Non-pigmented ciliary epithelial cell (primary cell): ENCODE data around the gene PRRT3.
"Not testable (repeated sequence)": the region's sequence is repeated elsewhere in the genome, so short reads cannot be mapped to it uniquely, and the experiment has no call there.

Source experiments
- DNase-seq: peaks from one replicate; pipeline ENCODE4 v3.0.0-alpha.2; 2010; ENCODE audit warnings: low read depth

Gene PRRT3

DNA sequence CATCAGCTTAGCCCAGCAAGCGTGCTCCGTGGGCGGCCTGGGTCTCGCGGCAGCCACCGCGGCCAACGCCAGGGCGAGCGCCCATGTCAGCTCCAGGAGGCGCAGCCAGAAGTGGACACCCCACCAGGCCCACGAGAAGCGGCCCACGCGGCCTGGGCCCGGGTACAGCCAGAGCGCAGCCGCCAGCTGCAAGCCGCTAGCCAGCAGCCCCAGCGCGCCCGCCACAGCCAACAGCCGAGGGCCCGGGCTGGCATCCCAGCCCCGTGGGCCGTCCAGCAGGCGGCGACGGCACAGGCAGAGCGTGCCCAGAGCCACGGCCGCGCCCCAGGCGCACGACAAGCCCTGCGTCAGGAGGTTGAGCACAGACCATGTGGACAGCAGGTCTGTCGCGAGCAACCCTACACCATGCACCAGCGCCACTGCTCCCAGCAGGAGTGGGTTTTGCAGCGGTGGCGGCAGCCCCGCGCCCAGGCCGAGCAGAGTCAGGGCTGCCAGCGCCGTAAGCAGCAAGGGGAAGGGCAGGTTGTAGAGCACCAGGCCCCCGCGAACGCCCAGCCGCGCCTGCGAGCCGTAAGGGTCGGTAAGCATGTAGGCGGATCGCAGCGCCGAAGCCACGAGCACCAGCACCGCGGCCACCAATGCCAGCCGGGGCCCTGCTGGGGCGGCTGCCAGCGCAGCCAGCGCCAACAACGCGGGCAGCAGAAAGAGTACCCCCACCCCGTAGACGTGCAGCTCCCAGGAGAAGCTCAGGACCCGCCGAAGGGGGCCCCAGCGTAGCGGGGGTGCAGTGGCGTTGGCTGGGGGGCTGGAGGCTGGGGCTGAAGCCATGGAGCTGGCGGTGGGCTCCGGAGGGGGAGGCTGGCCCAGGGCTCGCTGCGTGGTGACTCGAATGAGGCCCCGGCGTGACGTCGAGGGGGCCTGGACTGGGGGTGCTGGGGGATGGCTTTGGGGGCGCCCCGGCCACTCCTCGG, 4.9 kb downstream of the PRRT3 start:
- DNase-seq = no peak

DNA sequence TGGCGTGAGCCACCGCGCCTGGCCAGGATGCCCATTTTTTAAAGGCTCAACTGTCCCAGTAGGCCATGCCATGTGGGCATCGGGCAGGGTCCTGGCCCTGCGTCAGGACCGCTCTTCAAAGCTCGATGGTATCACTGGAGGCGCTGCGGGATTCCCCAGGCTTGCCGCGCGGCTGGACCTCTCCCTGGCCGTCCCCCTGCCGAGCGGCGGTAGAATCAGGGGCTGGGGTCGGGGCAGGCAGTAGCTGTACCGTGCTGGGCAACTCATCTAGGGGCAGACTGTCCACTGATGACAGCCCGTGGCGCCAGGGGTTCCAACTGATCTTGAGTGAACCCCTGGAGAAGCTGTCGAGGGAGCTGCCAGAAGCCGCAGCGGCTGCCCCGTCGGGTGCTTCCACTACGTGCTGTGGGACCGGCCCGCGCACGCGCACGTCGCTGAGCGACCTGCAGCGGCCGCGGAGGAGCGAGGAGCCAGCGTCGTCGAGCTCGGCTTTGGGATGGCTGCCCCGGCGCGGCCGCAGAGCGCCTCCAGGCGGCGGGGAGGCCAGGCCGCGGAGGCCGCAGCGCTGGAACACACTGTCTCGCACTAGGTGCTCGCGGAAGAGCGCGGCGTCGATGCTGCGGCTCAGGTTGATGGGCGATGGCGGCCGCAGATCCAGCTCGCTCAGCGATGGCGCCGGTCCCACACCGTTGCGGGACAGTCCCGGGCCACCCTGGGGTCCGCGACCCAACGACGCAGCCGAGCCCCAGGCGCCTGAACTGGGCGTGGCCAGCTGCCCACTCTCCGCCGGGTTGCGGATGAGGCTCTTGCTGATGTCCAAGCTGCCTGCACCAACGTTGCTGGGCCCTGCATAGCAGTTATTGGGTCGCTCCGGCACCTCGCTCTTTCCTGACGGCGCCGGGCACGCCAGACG, 5.8 kb downstream of the PRRT3 start:
- DNase-seq = no peak

DNA sequence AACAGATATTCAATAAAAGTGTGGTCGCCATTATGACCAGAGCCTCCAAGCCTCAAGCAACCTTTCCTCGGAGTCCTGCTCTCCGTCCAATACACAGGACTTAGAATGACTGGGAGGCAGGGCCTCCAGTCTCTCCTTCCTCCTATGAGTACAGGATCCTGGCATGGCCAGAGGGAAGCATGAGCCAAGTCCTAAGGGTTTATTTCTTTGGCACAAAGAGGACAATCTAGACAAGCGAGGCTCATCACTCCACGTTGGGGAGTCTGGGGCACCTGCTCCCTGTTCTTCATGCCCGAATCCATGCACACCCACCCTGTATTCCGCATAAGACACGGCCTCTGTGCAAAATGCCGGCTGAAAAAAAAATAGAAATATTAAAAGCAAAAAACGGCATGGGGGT, 6.8 kb downstream of the PRRT3 start:
- no peak for DNase-seq

DNA sequence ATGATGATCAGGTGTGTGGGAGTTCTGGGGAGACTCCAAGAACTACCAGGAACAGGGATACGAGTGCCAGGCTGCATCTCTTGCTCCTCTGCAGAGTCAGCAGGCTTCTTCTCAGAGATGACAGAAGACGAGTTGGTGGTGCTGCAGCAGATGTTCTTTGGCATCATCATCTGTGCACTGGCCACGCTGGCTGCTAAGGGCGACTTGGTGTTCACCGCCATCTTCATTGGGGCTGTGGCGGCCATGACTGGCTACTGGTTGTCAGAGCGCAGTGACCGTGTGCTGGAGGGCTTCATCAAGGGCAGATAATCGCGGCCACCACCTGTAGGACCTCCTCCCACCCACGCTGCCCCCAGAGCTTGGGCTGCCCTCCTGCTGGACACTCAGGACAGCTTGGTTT, 7.9 kb downstream of the PRRT3 start:
- no peak for DNase-seq

GRCh38 chr3:9942934-9943690, 9.1 kb downstream of the PRRT3 start:
- DNase-seq = no peak

- DNase-seq = no peak
Observed at GRCh38 chr3:9942164-9942563, 10.0 kb downstream of the PRRT3 start.

DNA sequence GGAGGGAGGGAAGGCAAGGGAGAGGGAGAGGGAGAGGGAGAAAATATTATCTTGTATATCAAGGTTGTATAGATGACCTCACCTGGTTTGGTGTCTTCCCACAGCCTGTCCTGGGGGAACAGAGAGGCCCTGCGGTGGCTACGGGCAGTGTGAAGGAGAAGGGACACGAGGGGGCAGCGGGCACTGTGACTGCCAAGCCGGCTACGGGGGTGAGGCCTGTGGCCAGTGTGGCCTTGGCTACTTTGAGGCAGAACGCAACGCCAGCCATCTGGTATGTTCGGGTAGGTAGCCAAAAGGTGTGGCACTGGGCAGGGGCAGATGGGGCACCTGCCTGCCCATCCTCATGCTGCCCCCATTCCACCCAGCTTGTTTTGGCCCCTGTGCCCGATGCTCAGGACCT, 11.5 kb downstream of the PRRT3 start:
- no peak for DNase-seq

DNA sequence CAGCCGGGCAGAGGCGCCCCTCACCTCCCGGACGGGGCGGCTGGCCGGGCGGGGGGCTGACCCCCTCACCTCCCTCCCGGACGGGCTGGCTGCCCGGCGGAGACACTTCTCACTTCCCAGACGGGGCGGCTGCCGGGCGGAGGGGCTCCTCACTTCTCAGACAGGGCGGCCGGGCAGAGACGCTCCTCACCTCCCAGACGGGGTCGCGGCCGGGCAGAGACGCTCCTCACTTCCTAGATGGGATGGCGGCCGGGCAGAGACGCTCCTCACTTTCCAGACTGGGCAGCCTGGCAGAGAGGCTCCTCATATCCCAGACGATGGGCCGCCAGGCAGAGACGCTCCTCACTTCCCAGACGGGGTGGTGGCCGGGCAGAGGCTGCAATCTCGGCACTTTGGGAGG, 12.3 kb downstream of the PRRT3 start:
- not testable (repeated sequence) for DNase-seq

DNA sequence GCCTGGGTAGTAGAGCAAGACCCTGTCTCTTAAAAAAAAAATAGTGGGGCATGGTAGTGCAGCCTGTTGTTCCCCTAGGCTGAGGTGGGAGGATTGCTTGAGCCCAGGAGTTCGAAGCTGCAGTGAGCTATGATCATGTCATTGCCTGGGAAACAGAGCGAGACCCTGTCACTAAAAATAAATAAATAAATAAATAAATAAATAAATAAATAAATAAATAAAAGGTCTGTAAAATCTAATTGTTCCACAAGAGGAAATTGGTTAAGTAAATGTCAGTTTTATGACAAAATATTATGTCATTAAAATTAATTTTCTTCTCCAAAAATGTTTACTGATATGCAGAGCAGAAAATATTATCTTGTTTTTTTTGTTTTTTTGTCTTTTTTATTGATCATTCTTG, 13.2 kb downstream of the PRRT3 start:
- no peak for DNase-seq

GRCh38 chr3:9937486-9938238, 14.5 kb downstream of the PRRT3 start:
- no peak for DNase-seq

DNA sequence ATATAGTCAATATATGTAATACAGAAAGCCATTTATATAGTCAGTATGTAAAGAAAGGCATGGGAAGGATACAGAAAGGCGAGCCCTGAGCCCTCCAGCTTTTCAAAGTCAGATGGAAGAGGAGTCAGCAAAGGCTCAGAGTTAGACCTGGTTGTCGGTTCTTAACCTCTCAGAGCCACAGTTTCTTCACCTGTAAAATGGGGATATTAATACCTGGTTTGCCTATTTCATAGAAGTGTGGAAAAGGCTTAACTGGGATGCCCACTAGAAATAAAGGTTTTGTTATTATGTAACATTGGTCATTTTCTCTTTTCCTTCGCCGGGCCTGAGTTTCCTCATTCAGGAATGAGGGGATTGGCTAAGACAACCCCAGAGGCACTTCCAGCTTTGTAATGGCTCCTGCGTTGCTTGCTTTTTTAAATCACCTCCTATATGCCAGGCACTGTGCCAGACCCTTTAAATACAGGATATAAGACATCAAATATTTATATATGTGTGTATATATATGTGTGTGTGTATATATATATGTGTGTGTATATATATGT, 16.2 kb downstream of the PRRT3 start:
- DNase-seq = no peak

DNA sequence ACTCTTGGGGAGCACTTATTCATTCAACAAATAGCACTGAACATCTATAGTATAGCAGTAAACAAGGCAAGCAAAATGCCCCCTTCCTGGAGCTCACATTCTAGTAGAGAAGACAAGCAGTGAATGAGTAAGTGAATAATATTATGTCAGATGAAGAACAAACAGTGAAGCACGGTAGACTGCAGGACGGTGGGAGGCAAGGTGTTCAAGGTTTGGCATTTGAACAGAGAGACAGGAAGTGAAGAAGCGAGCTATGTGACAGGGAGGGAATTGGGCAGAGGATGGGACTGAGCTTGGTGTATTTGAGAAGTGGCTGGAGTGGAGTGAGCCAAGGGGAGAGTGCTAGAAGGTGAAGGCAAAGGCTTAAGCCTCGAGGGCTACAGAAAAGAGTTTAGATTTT, 17.2 kb downstream of the PRRT3 start:
- no peak for DNase-seq

- no peak for DNase-seq
Observed at GRCh38 chr3:9934235-9934621, 18.0 kb downstream of the PRRT3 start.

GRCh38 chr3:9933561-9934234, 18.5 kb downstream of the PRRT3 start, which contains the start of gene CRELD1:
Gene CRELD1, plus strand, starts transcription at chr3:9933834. Its CDS starts 605 bp downstream, at chr3:9934439.
- peak; percentile 70 for DNase-seq

DNA sequence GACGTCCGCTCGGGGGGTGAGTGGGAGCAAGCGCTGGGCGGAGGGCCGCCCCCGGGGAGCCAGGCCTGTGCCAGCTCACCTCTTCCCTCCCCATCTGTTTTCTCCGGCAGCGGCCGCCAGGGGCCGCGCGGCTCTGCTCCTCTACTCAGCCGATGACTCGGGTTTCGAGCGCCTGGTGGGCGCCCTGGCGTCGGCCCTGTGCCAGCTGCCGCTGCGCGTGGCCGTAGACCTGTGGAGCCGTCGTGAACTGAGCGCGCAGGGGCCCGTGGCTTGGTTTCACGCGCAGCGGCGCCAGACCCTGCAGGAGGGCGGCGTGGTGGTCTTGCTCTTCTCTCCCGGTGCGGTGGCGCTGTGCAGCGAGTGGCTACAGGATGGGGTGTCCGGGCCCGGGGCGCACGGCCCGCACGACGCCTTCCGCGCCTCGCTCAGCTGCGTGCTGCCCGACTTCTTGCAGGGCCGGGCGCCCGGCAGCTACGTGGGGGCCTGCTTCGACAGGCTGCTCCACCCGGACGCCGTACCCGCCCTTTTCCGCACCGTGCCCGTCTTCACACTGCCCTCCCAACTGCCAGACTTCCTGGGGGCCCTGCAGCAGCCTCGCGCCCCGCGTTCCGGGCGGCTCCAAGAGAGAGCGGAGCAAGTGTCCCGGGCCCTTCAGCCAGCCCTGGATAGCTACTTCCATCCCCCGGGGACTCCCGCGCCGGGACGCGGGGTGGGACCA, 19.2 kb downstream of the PRRT3 start:
- DNase-seq = no peak

DNA sequence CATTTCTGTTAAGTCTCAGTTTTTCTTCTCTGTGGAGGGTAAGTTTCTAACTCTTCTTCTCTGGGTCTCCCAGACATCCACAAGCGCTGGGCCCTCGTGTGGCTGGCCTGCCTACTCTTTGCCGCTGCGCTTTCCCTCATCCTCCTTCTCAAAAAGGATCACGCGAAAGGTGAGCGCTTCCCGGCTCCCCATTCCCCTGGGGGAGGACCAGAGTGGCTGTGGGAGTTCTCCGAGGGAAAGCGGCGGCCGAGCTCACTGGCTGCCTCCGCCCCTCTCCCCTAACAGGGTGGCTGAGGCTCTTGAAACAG, 19.7 kb downstream of the PRRT3 start:
- DNase-seq = no peak

GRCh38 chr3:9930804-9931418, 21.3 kb downstream of the PRRT3 start:
- DNase-seq = no peak

- no peak for DNase-seq
Observed at GRCh38 chr3:9928158-9928557, 24.1 kb downstream of the PRRT3 start.

GRCh38 chr3:9918261-9919038, 33.8 kb downstream of the PRRT3 start:
- DNase-seq = no peak
